HEK293T (cell line): ENCODE data around the gene ZNF488.

Experiments
- ARNT ChIP-seq: fragments of 450-650 bp; IDR thresholded peaks from 2 replicates; pipeline ENCODE4 v1.6.1; 2017; ENCODE audit warnings: mild to moderate bottlenecking
- BHLHE40 ChIP-seq: fragments of 450-650 bp; IDR thresholded peaks from 2 replicates; pipeline ENCODE4 v1.6.1; 2016; ENCODE audit warnings: mild to moderate bottlenecking, moderate library complexity, borderline replicate concordance
- CTBP1 ChIP-seq: fragments of 450-650 bp; IDR thresholded peaks from 2 replicates; pipeline ENCODE4 v1.6.1; 2016; ENCODE audit warnings: borderline replicate concordance
- FOXK2 ChIP-seq: fragments of 450-650 bp; IDR thresholded peaks from 2 replicates; pipeline ENCODE4 v1.6.1; 2016; ENCODE audit warnings: mild to moderate bottlenecking
- FOXM1 ChIP-seq: fragments of 450-650 bp; IDR thresholded peaks from 2 replicates; pipeline ENCODE4 v1.6.1; 2017; ENCODE audit warnings: mild to moderate bottlenecking, borderline replicate concordance
- HDGF ChIP-seq: fragments of 450-650 bp; IDR thresholded peaks from 2 replicates; pipeline ENCODE4 v1.6.1; 2017; ENCODE audit warnings: antibody characterized with exemption, borderline replicate concordance
- L3MBTL2 ChIP-seq: fragments of 450-650 bp; conservative IDR thresholded peaks from 2 replicates; pipeline ENCODE4 v1.6.1; 2016; ENCODE audit warnings: mild to moderate bottlenecking
- NFRKB ChIP-seq: fragments of 450-650 bp; IDR thresholded peaks from 2 replicates; pipeline ENCODE4 v1.6.1; 2016; ENCODE audit warnings: mild to moderate bottlenecking, moderate library complexity
- SP1 ChIP-seq: fragments of 450-650 bp; IDR thresholded peaks from 2 replicates; pipeline ENCODE4 v1.6.1; 2017
- SUZ12 ChIP-seq: fragments of 450-650 bp; IDR thresholded peaks from 2 replicates; pipeline ENCODE4 v1.6.1; 2016; ENCODE audit warnings: mild to moderate bottlenecking
- TARDBP ChIP-seq: fragments of 450-650 bp; IDR thresholded peaks from 2 replicates; pipeline ENCODE4 v1.6.1; 2016
- ZNF384 ChIP-seq: fragments of 450-650 bp; IDR thresholded peaks from 2 replicates; pipeline ENCODE4 v1.6.1; 2016
- TF ChIP-seq, protein P1 (sequence below): fragments of 450-650 bp; IDR thresholded peaks from 2 replicates; pipeline ENCODE4 v1.6.1; 2016

DNA sequence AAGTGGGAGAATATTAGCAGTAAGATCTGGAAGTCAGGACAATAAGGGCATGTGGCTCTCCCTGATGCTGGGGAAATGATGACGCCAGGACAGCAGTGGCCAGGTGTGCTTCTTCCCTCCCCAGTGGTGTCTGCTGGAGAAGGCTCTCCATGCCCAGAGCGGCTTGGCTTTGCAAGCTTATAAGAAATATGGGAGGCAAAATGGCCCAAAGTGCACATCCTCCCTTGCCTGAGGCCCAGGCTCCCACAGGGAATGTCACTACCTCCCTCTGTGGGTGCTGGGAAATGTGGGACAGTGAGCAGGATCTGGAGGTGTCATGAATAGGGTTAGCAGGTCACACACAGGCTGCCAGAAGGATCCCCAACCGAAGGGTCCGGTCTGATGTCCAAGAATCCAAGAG is 17.1 kb upstream of the ZNF488 start:
- no peak for TF ChIP-seq SP1
- TF ChIP-seq FOXK2: no peak
- TF ChIP-seq TARDBP: no peak
- TF ChIP-seq FOXM1: no peak
- TF ChIP-seq BHLHE40: no peak
- no peak for TF ChIP-seq CTBP1
- no peak for TF ChIP-seq ZNF384
- TF ChIP-seq, protein P1, sequence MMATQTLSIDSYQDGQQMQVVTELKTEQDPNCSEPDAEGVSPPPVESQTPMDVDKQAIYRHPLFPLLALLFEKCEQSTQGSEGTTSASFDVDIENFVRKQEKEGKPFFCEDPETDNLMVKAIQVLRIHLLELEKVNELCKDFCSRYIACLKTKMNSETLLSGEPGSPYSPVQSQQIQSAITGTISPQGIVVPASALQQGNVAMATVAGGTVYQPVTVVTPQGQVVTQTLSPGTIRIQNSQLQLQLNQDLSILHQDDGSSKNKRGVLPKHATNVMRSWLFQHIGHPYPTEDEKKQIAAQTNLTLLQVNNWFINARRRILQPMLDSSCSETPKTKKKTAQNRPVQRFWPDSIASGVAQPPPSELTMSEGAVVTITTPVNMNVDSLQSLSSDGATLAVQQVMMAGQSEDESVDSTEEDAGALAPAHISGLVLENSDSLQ: no peak
- no peak for TF ChIP-seq ARNT
- no peak for TF ChIP-seq NFRKB
- no peak for TF ChIP-seq L3MBTL2
- no peak for TF ChIP-seq SUZ12
- TF ChIP-seq HDGF: no peak
